ENCODE results near the gene MYH9.

Gene MYH9

DNA sequence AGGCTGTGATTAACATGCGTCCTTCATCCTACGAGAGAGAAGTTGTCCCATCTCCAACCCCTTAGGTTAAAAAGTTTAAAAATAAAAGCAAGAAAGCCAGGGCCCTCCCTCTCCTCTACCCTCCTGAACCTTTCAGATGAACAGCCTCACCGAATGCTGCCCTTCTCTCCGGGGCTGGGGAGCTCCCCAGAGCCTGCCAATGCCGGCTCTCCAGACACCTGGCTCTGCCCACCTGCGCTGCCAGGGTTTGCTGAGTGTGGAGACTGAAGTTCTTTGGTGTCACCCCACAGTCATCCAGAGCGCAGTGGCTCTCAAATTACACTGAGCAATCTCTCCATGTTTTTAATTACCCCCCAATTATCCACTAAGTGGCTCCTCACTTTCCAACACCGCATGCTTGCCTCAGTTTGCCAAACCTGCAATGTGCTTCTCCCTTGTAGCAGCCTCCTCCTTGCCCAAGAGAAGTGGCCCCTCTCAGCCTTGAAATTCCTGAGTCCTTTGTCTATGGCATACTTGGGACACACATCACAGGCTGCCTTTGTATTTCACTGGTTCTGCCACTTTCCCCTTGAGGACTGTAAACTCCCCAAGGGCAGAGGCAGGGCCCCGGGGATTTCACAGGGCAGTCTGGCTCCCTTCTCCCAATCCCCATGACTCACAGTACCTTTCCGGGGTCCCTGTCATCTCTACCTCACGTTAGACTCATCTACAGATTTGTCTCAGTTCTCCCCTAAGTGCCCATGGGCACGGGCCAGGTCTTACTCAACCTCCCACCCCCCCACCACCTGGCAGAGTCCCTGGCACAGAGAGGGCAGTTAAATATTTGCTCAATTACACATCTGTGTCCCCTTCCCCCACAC, 2.0 kb downstream of the MYH9 start:
- DNase-seq, result peak; percentile 77 to 78

DNA sequence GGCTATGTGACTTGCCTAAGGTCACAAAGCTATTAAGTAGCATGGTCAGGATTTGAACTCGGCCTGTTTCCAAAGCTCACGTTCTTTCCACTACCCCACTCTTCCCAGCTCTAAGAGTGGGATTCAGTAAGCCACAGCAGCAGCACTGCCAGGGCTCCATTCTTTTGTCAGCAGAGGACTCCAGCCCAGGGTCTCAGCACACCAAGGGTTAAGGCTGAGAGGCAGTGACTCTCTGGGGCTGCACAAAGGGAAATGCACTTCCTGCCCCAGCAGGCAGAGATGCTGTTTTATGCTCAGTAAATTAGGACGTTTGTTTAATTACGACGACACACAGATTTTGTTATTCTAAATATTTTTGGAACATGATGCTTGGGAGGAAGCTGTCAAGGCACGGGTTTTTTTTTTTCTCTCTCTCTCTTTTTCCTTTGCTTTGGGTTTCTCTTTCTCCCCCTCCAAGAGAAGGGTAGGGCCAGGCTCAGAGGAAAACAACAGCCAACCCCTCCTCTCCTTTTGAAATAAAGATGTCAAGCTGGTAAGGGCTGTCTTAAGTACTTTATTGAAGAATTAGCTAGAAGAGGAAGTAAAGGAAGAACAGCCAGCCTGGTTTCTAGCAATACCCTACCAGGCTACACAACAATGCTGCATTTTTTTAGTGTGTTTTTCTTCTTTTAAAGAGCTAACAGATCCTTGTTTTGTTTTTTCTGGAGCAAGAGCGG, 2.8 kb downstream of the MYH9 start:
- DNase-seq, result peak; percentile 49 to 51

- peak in 1 of 2 donors; percentile 52 for DNase-seq
Measured at GRCh38 chr22:36383110-36383581, 4.6 kb downstream of the MYH9 start.

DNA sequence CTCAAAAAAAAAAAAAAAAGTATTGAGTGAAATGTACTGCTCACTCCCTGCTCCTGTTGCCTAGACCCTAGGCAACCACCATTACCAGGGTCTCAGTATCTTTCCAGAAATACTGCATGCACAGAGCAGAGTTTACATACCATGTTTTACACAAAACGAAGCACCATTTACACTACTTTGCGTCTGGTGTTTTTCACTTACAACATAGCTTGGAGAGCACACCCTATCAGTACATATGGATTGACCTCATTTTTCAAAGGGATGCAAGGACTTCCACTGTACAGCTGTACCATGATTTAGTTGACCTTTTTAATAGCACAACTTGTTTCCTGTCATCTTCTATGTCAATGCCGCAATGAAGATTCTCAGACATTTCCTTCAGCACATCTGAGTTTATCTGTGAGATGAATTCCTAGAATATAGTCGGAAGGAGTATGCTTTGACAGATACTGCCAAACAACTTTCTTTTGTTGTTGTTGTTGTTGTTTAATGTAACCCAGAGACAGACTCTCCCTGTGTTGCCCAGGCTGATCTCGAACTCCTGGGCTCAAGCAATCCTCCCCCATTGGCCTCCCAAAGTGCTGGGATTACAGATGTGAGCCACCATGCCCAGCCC, 6.1 kb downstream of the MYH9 start:
- DNase-seq, result no peak

GRCh38 chr22:36379593-36380361, 8.0 kb downstream of the MYH9 start:
- peak in 1 of 2 donors; percentile 51 for DNase-seq

DNA sequence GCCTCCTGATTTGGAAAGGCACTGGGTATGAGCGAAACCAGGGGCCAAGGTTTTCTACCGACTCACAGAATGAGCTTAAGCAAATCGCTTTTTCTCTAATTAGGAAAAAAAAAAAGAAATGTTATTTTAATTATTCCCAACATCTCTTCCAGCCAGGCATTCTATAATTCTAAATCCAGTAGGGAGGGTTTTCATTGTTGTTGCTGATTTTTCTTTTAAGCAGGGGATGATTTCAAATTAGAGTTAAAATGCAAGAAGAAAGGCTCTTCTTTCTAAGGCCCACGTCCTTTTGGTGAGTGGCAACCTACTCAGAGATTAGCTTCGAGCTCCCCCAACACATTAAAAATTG, 8.9 kb downstream of the MYH9 start:
- DNase-seq, result no peak

DNA sequence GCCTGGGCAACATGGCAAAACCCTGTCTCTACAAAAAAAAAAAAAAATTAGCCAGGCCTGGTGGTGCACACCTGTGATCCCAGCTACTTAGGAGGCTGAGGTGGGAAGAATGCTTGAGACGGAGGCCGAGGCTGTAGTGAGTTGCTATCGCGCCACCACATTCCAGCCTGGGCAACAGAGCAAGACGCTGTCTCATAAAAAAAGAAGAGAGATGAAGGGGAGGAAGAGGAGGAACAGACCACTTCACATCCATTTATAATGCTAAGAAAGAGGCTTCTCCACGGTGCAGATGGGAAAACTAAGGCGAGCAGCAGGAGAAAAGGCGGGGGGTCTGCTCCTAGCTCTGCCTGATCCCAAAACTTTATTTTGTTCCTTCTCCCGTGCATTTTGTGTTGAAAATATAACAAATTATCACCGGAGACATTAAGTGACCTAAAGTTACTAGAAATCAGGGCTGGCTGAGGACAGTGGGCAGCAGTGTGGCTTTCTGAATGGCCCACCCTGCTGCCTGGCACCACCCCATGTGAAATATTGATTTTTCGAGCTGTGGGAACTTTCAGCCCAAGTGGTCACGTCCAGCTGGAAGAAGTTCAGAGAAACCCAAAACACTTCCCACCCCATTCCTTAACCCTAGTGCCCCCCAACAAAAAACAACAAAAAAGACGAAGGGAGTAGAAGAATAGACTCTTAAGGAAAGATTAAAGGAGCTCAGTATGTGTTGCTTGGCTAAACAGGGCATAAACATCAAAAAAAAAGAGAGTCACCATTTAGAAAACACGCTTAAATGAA, 9.5 kb downstream of the MYH9 start:
- no peak for DNase-seq

GRCh38 chr22:36377022-36377631, 10.6 kb downstream of the MYH9 start:
- peak in 1 of 2 donors; percentile 29 for DNase-seq

- peak in 1 of 2 donors; percentile 2 for DNase-seq
Measured at GRCh38 chr22:36376265-36376664, 11.5 kb downstream of the MYH9 start.

DNA sequence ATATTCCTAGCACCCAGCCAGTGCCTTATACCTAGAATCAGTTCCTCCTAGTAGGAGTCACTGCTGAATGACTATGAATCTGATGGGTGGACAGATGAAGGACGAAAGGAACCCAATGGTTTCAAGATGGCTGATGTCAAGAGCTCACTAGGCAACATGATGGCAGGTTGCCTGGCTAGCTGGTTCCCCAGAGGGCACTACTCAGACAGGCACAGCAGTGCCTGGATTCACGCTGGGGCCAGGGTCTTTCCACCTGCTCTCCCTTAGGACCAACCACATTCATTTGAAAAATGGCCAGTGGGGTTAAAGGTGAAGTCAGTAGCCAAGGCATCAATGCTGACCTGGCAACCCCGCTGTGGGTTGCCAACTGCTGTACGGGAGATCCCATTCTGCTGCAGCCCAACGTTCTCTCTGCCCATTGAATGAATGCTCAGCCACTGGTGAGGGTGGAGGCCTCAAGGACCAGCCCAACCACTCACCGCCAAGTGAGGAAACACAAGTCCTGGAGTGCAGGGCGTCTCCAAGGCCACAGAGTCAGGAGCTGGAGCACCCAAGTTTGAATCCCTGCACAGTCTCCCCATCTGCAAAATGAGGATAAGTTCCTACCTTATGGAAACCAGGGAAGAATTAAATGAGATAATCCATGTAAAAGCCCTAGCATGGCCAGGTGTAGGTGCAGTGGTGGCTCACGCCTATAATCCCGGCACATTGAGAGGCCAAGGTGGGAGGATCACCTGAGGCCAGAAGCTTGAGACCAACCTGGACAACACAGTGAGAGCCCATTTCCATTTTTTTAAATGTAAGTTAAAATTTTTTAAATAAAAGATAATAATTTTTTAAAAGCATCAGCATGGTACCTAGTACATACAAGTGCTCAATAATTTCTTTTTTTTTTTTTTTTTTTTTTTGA, 12.4 kb downstream of the MYH9 start:
- DNase-seq, result peak in 1 of 2 donors; percentile 2

- DNase-seq, result peak; percentile 67 to 72
Measured at GRCh38 chr22:36374603-36375024, 13.2 kb downstream of the MYH9 start.

GRCh38 chr22:36373258-36373579, 14.5 kb downstream of the MYH9 start:
- no peak for DNase-seq

DNA sequence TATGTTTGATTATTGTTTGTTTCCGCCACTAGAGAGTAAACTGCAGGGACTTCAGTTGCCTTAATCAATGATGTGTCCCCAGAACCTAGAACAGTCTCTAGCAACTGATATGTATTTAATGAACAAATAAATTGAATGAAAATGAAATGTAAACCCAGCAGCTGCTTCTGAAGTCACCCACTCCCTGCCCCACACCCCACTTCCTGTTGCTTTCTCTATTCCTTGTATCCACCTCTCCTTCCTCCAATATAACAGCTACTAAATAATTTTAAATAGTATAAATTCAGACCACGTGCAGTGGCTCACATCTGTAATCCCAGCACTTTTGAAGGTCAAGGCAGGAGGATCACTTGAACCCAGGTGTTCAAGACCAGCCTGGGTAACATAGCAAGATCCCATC, 15.8 kb downstream of the MYH9 start:
- no peak for DNase-seq

DNA sequence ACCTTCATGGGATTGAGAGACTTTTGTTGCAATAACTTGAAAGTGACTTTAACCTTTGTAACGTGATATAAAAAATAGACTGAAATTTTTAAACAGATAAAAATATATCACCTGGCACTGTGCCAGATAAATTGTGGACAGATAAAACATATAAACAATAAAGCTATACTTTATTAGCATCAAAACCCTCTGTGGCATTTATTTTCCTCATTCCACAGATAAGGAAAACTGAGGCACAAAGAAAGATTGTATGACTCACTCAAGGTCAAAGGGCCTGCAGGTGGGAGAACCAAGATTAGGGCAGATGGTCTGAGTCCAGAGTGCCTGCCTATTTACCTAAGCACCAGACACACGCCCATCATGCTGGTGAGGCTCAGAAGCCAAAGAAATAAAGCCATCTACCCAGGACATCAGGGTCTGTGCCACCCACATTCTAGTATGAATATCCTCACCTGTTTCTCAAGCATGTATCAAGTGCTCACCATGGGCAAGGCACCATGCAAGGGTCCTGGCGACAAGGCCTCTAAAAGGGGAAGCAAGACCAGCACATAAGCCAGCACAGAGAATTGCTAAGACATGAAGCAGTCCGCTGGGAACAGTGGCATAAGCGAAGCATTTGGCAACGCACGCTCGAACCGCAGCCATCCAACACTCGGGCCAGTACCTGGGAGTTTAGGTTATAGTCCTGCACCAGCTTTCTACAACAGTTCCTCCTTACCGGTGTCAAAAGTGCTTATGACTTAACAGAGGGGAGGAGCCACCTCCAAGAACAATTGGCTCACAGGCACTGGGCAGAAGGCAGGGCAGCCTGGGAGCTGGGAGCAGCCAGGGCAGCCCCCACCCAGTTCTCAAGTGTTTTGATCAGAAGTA, 17.6 kb downstream of the MYH9 start:
- DNase-seq, result no peak

DNA sequence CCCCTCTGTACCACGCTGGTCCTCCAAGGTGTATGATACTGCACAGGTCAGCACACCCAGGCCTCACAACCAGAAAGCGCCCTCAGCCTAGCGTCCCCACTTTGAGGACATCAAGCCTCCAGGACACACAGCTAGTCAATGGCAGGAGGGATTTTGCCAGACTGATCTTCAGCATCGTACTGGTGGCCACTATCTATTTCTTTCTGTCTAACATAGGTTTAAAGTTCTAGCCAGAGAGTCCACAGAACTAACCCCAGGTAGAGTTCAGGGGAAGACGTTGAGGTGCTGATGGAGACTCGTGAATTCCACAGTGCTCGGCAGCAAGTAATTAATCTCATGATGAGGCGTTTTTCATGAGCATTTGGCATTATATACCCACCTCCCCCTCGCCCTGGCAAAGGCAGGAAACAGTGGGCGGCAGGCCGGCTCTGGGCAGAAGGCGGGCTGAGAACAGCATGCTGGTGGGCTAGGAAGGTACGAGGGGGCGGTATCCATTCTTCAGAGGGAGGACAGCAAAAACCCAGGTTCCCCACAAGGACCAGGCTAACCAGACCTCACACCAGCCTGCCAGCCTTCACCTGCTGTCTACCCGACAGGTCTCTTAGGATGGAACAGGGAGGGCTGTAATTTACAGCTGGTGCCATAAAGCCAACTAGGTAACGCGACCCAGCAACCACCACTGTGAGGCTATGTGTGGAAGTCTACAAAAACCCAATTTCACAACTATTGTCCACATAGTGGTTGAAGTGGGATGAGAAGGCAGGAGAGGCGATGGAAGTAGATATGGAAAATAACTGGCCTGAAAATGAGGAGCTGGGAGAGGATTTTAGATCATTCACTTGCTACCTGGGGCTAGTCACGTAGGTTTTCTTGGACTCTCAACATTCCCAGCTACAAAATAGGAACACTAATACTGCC, 18.5 kb downstream of the MYH9 start:
- DNase-seq, result peak; percentile 58 to 72

GRCh38 chr22:36368359-36368983, 19.3 kb downstream of the MYH9 start:
- DNase-seq, result no peak

- no peak for DNase-seq
Measured at GRCh38 chr22:36367479-36367878, 20.3 kb downstream of the MYH9 start.

DNA sequence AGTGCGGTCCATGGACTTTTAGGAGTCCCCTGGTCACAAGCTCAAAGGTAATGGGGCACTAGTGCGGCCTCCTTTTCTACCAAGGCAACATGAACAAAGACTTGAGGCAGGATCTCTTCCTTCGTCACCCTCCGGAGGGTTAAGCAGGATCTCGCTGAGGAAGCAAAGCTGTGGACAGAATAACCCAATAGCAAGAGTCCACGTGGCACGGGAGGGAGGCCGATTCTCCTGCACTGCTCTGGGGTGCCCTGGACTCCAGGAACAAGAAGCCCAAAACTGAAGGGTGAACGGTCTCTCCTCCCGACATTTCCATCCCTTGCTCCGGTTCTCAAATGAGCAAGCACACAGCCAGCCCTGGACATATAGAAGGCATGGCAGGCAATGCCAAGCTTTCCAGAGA, 20.7 kb downstream of the MYH9 start:
- no peak for DNase-seq

All from activated CD4-positive, alpha-beta T cell treated with anti-CD3 and anti-CD28 coated beads for 4 hours (primary cell).